HG02870 (cell line): ENCODE data around the gene IL19.

Source experiments
- ATAC-seq: cut with Tn5 transposase; IDR thresholded peaks from one replicate; pipeline ENCODE4 v1.9.1; 2021; ENCODE audit warnings: mild to moderate bottlenecking, moderate library complexity; ENCODE audit not compliant: unreplicated experiment

IL19 gene

GRCh38 chr1:206828765-206829164 is 58.2 kb downstream of the IL19 start:
- no peak for ATAC-seq

GRCh38 chr1:206829282-206829681 is 58.7 kb downstream of the IL19 start:
- no peak for ATAC-seq

GRCh38 chr1:206829875-206830274 is 59.3 kb downstream of the IL19 start:
- ATAC-seq, result no peak

- no peak for ATAC-seq
Observed at GRCh38 chr1:206831650-206832049, 61.1 kb downstream of the IL19 start.

- ATAC-seq, result no peak
Observed at GRCh38 chr1:206832352-206832880, 61.8 kb downstream of the IL19 start.

GRCh38 chr1:206833106-206833680 is 62.6 kb downstream of the IL19 start:
- ATAC-seq, result no peak

- no peak for ATAC-seq
Observed at GRCh38 chr1:206833801-206834200, 63.2 kb downstream of the IL19 start.

- no peak for ATAC-seq
Observed at GRCh38 chr1:206834217-206834616, 63.6 kb downstream of the IL19 start.

GRCh38 chr1:206834711-206835110 is 64.1 kb downstream of the IL19 start:
- ATAC-seq, result no peak

GRCh38 chr1:206835186-206835585 is 64.6 kb downstream of the IL19 start:
- no peak for ATAC-seq

GRCh38 chr1:206836111-206836510 is 65.5 kb downstream of the IL19 start:
- no peak for ATAC-seq

GRCh38 chr1:206839006-206839560 is 68.5 kb downstream of the IL19 start:
- no peak for ATAC-seq

GRCh38 chr1:206839857-206840256 is 69.3 kb downstream of the IL19 start:
- ATAC-seq, result no peak

GRCh38 chr1:206841609-206842323 is 71.2 kb downstream of the IL19 start:
- ATAC-seq, result no peak

GRCh38 chr1:206842854-206843253 is 72.3 kb downstream of the IL19 start:
- ATAC-seq, result no peak

- no peak for ATAC-seq
Observed at GRCh38 chr1:206843626-206844025, 73.1 kb downstream of the IL19 start.

GRCh38 chr1:206846487-206846886 is 75.9 kb downstream of the IL19 start:
- ATAC-seq, result no peak

- ATAC-seq, result no peak
Observed at GRCh38 chr1:206847337-206847834, 76.8 kb downstream of the IL19 start.

- ATAC-seq, result no peak
Observed at GRCh38 chr1:206847946-206848345, 77.4 kb downstream of the IL19 start.

- ATAC-seq, result no peak
Observed at GRCh38 chr1:206850401-206850800, 79.8 kb downstream of the IL19 start.

GRCh38 chr1:206851341-206852010 is 80.9 kb downstream of the IL19 start:
- ATAC-seq, result no peak
